K562 (cell line): ENCODE data around the gene GBX1. TPM values are rescaled to one million over a fixed set of nuclear protein-coding genes. Genes with fewer than 3 reads are reported as not detected.

Experiments
- ATAC-seq: fragments of 200-7000 bp; cut with Tn5 transposase; 3 replicates; pipeline ENCODE4 v1.9.1; 2020; ENCODE audit warnings: moderate library complexity
- BruUV-seq: library from RNA; stranded (reverse); fragments of 400-500 nt; replicated peaks from 2 replicates; lab custom pipeline; 2021; lab: Mats Ljungman, UMichigan
- CTCF ChIA-PET: fragments of 300-600 bp; formaldehyde crosslinking; extraction: SDS; loops from one replicate; lab custom pipeline; 2021; ENCODE audit warnings: low intra/inter-chr PET ratio; lab: Yijun Ruan, JAX
- POLR2A ChIA-PET: fragments of 300-600, 350-650 bp; sonication (Branson Sonifier 250); formaldehyde crosslinking; extraction: SDS; loops from one replicate; lab custom pipeline; 2021; ENCODE audit warnings: antibody characterized with exemption, inconsistent platforms; lab: Yijun Ruan, JAX
- DNase-seq, 4 experiments: peaks; one replicate each; pipeline versions ENCODE4 v3.0.0 to v3.0.0-alpha.2; 2011 to 2018; ENCODE audit warnings: low spot score in 3 of 4, mixed read lengths in 3 of 4; ENCODE audit errors: extremely low read depth in 1 of 4
- FAIRE-seq: peaks from 2 replicates; lab custom pipeline; 2011; peaks lifted over from hg19 to GRCh38; lab: Jason Lieb, UNC
- H2AFZ ChIP-seq: 2 replicates; pipeline ENCODE4 v1.6.0; 2011; ENCODE audit warnings: low read depth, low read length, control low read depth, inconsistent platforms
- H3K27ac ChIP-seq: fragments of 200-600 bp; 3 replicates; pipeline ENCODE4 v1.8.0; 2011; ENCODE audit warnings: low read depth, mild to moderate bottlenecking, control low read depth, inconsistent platforms, low read length, moderate library complexity, mixed read lengths; ENCODE audit errors: extremely low read depth
- H3K27me3 ChIP-seq, 2 experiments: fragments of 300-600 bp in 1 of 2; 2 replicates in 1 of 2; 3 replicates in 1 of 2; pipeline versions ENCODE4 v1.6.0 to v1.8.0; 2011; ENCODE audit warnings: inconsistent platforms in 2 of 2, low read length in 2 of 2, mild to moderate bottlenecking in 1 of 2, mixed read lengths in 1 of 2, moderate library complexity in 1 of 2; ENCODE audit not compliant: control insufficient read depth in 2 of 2, insufficient read depth in 2 of 2
- H3K36me3 ChIP-seq: fragments of 300-600 bp; 3 replicates; pipeline ENCODE4 v1.8.0; 2011; ENCODE audit warnings: mild to moderate bottlenecking, low read length, inconsistent platforms; ENCODE audit not compliant: control insufficient read depth, insufficient read depth
- H3K4me1 ChIP-seq, 2 experiments: fragments of 200-600 bp in 1 of 2; replicated peaks in 1 of 2; 2 replicates in 1 of 2; 3 replicates in 1 of 2; pipeline versions ENCODE4 v1.5.1 to v1.8.0; 2011; ENCODE audit warnings: inconsistent platforms in 2 of 2, low read length in 2 of 2, mild to moderate bottlenecking in 1 of 2, mixed read lengths in 1 of 2, moderate library complexity in 1 of 2; ENCODE audit not compliant: control insufficient read depth in 2 of 2, insufficient read depth in 2 of 2
- H3K4me2 ChIP-seq: 2 replicates; pipeline ENCODE4 v1.6.1; 2011; ENCODE audit warnings: low read length, control low read depth, inconsistent platforms, mixed read lengths; ENCODE audit not compliant: insufficient read depth
- H3K4me3 ChIP-seq: fragments of 200-600 bp; sonication (generic), shearing (Covaris generic); 2 replicates; pipeline ENCODE4 v1.5.1; 2016; ENCODE audit warnings: control low read depth, inconsistent platforms
- H3K79me2 ChIP-seq: fragments of 200-600 bp; 3 replicates; pipeline ENCODE4 v1.8.0; 2011; ENCODE audit warnings: low read length, inconsistent platforms; ENCODE audit not compliant: control insufficient read depth, insufficient read depth
- H3K9ac ChIP-seq, 2 experiments: 2 replicates each; pipeline versions ENCODE4 v1.6.0 to v1.6.1; 2011; ENCODE audit warnings: low read depth in 2 of 2, low read length in 2 of 2, control low read depth in 1 of 2, inconsistent platforms in 1 of 2, mild to moderate bottlenecking in 1 of 2, mixed read lengths in 1 of 2; ENCODE audit not compliant: insufficient read depth in 1 of 2
- H3K9me1 ChIP-seq: one replicate; pipeline ENCODE4 v1.6.0; 2011; ENCODE audit warnings: inconsistent platforms, mild to moderate bottlenecking, low read length, moderate library complexity; ENCODE audit not compliant: control insufficient read depth, insufficient read depth
- H3K9me3 ChIP-seq: replicated peaks from 2 replicates; pipeline ENCODE4 v1.5.1; 2011; ENCODE audit warnings: low read depth, low read length, inconsistent platforms; ENCODE audit not compliant: control insufficient read depth, insufficient read depth
- H4K20me1 ChIP-seq: replicated peaks from 2 replicates; pipeline ENCODE4 v1.6.1; 2011; ENCODE audit warnings: low read length, inconsistent platforms, mixed read lengths; ENCODE audit not compliant: control insufficient read depth, insufficient read depth
- KLF10 ChIP-seq: fragments of 250-450 bp; sonication (Bioruptor Pico); IDR thresholded peaks from 2 replicates; pipeline ENCODE4 v1.6.1; 2021; ENCODE audit warnings: matching md5 sums
- MLLT1 ChIP-seq, 2 experiments: fragments of 450-650 bp; IDR thresholded peaks; 2 replicates each; pipeline ENCODE4 v1.6.1; 2016
- NONO ChIP-seq, 2 experiments: fragments of 200-400 bp in 1 of 2; fragments of 450-650 bp in 1 of 2; formaldehyde crosslinking in 1 of 2; IDR thresholded peaks; 2 replicates each; pipeline ENCODE4 v1.6.1; 2017; ENCODE audit warnings: low read depth in 2 of 2, mild to moderate bottlenecking in 2 of 2, moderate library complexity in 2 of 2, low read length in 1 of 2
- PCBP1 ChIP-seq: fragments of 200-400 bp; formaldehyde crosslinking; IDR thresholded peaks from 2 replicates; pipeline ENCODE4 v1.6.1; 2018; ENCODE audit warnings: mild to moderate bottlenecking, low read depth, low read length; ENCODE audit not compliant: poor library complexity, severe bottlenecking
- RNF2 ChIP-seq: sonication (generic); IDR thresholded peaks from 2 replicates; pipeline ENCODE4 v1.6.1; 2016
- SMAD3 ChIP-seq: fragments of 450-650 bp; formaldehyde crosslinking; conservative IDR thresholded peaks from 2 replicates; pipeline ENCODE4 v1.4.0; 2020; ENCODE audit warnings: mild to moderate bottlenecking
- SMC3 ChIP-seq: conservative IDR thresholded peaks from 2 replicates; pipeline ENCODE4 v1.6.1; 2011; ENCODE audit warnings: low read depth, low read length, improper control_type of control experiment; ENCODE audit not compliant: insufficient read depth
- SP1 ChIP-seq: sonication (generic); formaldehyde crosslinking; IDR thresholded peaks from 2 replicates; pipeline ENCODE4 v1.8.1; 2022; ENCODE audit warnings: mild to moderate bottlenecking, missing genetic modification reagents
- SREBF2 ChIP-seq: sonication (generic); formaldehyde crosslinking; IDR thresholded peaks from 2 replicates; pipeline ENCODE4 v1.4.0; 2020; ENCODE audit warnings: mild to moderate bottlenecking, missing genetic modification reagents
- TEAD1 ChIP-seq, 2 experiments: fragments of 450-650 bp in 1 of 2; sonication (generic) in 1 of 2; formaldehyde crosslinking; IDR thresholded peaks; 2 replicates each; pipeline versions ENCODE4 v1.4.0 to v1.8.0; 2020 to 2022; ENCODE audit warnings: mild to moderate bottlenecking in 2 of 2, missing genetic modification reagents in 1 of 2
- TRIM24 ChIP-seq, 2 experiments: fragments of 450-650 bp; IDR thresholded peaks; 2 replicates each; pipeline ENCODE4 v1.6.1; 2016
- YY1 ChIP-seq, 3 experiments: IDR thresholded peaks; 2 replicates each; pipeline ENCODE4 v1.6.1; 2011; ENCODE audit warnings: low read length in 2 of 3, mild to moderate bottlenecking in 2 of 3, moderate library complexity in 2 of 3, borderline replicate concordance in 1 of 3, control low read depth in 1 of 3, low read depth in 1 of 3; ENCODE audit not compliant: insufficient read depth in 3 of 3, insufficient replicate concordance in 2 of 3, control insufficient read depth in 1 of 3, insufficient read length in 1 of 3; ENCODE audit errors: extremely low read depth in 1 of 3
- ZBTB26 ChIP-seq: fragments of 450-650 bp; formaldehyde crosslinking; IDR thresholded peaks from 2 replicates; pipeline ENCODE4 v1.4.0; 2022; ENCODE audit warnings: missing genetic modification characterization
- ZNF277 ChIP-seq: fragments of 250-450 bp; sonication (Bioruptor Pico); IDR thresholded peaks from 2 replicates; pipeline ENCODE4 v1.8.0; 2022; ENCODE audit warnings: inconsistent platforms, mild to moderate bottlenecking, moderate library complexity, borderline replicate concordance
- ZNF512 ChIP-seq: IDR thresholded peaks from 2 replicates; pipeline ENCODE4 v1.6.1; 2016; ENCODE audit warnings: missing genetic modification characterization, missing compliant biosample characterization
- WGBS: fragments of 100-300 bp; shearing (Covaris generic); methylation state at CpG from one replicate; pipeline ENCODE4 v1.1.6; 2016; ENCODE audit warnings: low coverage, mixed read lengths; ENCODE audit not compliant: insufficient coverage; ENCODE audit errors: missing lambda C conversion rate; 5-methylcytosine and 5-hydroxymethylcytosine counted together
- in situ Hi-C: fragments of 300-500 bp; cut with MboI; formaldehyde crosslinking; loops from 4 replicates; pipeline ENCODE4 v1.15.0; 2018; ENCODE audit warnings: inconsistent platforms, mixed read lengths
- intact Hi-C: fragments of 100-400 bp; cut with micrococcal nuclease; formaldehyde crosslinking; loops from 2 replicates; pipeline ENCODE4 v1.14.2; 2022
- polyA plus RNA-seq, 8 experiments: library from polyadenylated mRNA; depleted of rRNA in 4 of 8; stranded (reverse) in 5 of 8; unstranded in 3 of 8; fragments of >200 nt; fragmentation: Nextera tagmentation in 2 of 8; fragmentation: Illumina TruSeq in 1 of 8; extraction: Ambion mirVana in 2 of 8; extraction: Trizol in 1 of 8; gene quantifications; 2 replicates each; pipeline versions ENCODE4 v1.2.1 to v1.2.3, GENCODE V29; 2011 to 2014; ENCODE audit warnings: inconsistent platforms in 1 of 8, missing spikeins in 1 of 8
- total RNA-seq, 7 experiments: library from RNA; depleted of rRNA in 6 of 7; stranded (reverse); fragments of >200 nt in 6 of 7; fragmentation: Illumina TruSeq in 2 of 7; extraction: Trizol in 2 of 7; gene quantifications; 2 replicates each; pipeline versions ENCODE4 v1.2.1 to v1.2.3, GENCODE V29; 2011 to 2021; ENCODE audit warnings: low replicate concordance in 1 of 7

The GBX1 gene
- total and polyA plus RNA-seq, 9 of the 15 experiments (the other 6 are each of a cell fraction or from before 2014, with no cell fraction given): not detected

- ATAC-seq (peak; percentile 54), DNase-seq (peak; percentile 53 to 80 (median 70)), FAIRE-seq (no peak)
- in situ Hi-C loops: no loop called here
- CTCF ChIA-PET: interaction anchor here (1.9 kb wide), 1 partner anchor 41 kb away, joined by 11 read pairs; no protein-coding TSS in a partner anchor
- 0 out of 4 replicates have a peak overlapping the region, but pooled peaks of 1 of the 2 experiments have one; percentile 11 for H3K9ac ChIP-seq
- H4K20me1 ChIP-seq: peaks cover 31% of the 10 kb centered on the region
- H3K36me3 ChIP-seq: no peaks in the 10 kb centered on the region
- no peaks in the 10 kb centered on the region for H3K9me3 ChIP-seq
- no peak overlapping the region for H3K27ac ChIP-seq
- peaks cover 15 to 20% of the 10 kb centered on the region in 2 experiments for H3K4me1 ChIP-seq
- H3K4me2 ChIP-seq: no peak overlapping the region
- no peaks in the 10 kb centered on the region for H3K9me1 ChIP-seq
- H2AFZ ChIP-seq: no peak overlapping the region
- 15% methylated on average over 48 of the region's 48 CpGs for WGBS
- intact Hi-C loops: no loop called here
- H3K4me3 ChIP-seq: no peak overlapping the region
- POLR2A ChIA-PET: interaction anchor here (0.6 to 2.0 kb wide), 5 partner anchors 8 to 426 kb away, joined by 3 to 7 read pairs (median 3); no protein-coding TSS in a partner anchor
- peaks cover 62 to 63% of the 10 kb centered on the region in 2 experiments; a peak in 4 of 5 replicates for H3K27me3 ChIP-seq
- no TSS peak for BruUV-seq
- no peaks in the 10 kb centered on the region for H3K79me2 ChIP-seq
- TF ChIP-seq SMC3 (0 out of 2 replicates have a peak, but pooled peaks have one; percentile 24), MLLT1 (IDR thresholded peaks at IDR 0.05) (no peak), PCBP1 (peak; percentile 24), TEAD1 (CRISPR knock-in tag; IDR thresholded peaks at IDR 0.05) (peak in 1 of 2 experiments; percentile 67; a peak in 1 of 4 replicates), SMAD3 (CRISPR knock-in tag) (no peak), NONO (IDR thresholded peaks at IDR 0.05; ENCODE audit: low read depth in 2 of 2, low read length in 1 of 2) (no peak), KLF10 (CRISPR knock-in tag) (no peak), ZNF512 (no peak), ZBTB26 (CRISPR knock-in tag) (no peak), ZNF277 (CRISPR knock-in tag) (no peak), SREBF2 (CRISPR knock-in tag) (0 out of 2 replicates have a peak, but pooled peaks have one; percentile 18), RNF2 (peak; percentile 69), YY1 (IDR thresholded peaks at IDR 0.05; ENCODE audit: borderline replicate concordance in 1 of 3, control insufficient read depth in 1 of 3, extremely low read depth in 1 of 3, insufficient read depth in 3 of 3, insufficient read length in 1 of 3, insufficient replicate concordance in 2 of 3, low read depth in 1 of 3, low read length in 2 of 3) (no peak), SP1 (CRISPR knock-in tag) (0 out of 2 replicates have a peak, but pooled peaks have one; percentile 23), TRIM24 (IDR thresholded peaks at IDR 0.05) (no peak)
Measured at GRCh38 chr7:151204383-151205032, 37.0 kb upstream of the GBX1 start.
